Ishikawa (cell line): Measurements from ENCODE around the gene RSPO3.

Experiments
- EGR1 ChIP-seq: IDR thresholded peaks from 2 replicates; pipeline ENCODE4 v1.6.1; 2012
- FOXM1 ChIP-seq: IDR thresholded peaks from 2 replicates; pipeline ENCODE4 v1.6.1; 2012; ENCODE audit warnings: low read depth, borderline replicate concordance
- YY1 ChIP-seq: IDR thresholded peaks from 2 replicates; pipeline ENCODE4 v1.6.1; 2012; ENCODE audit warnings: low read depth

DNA sequence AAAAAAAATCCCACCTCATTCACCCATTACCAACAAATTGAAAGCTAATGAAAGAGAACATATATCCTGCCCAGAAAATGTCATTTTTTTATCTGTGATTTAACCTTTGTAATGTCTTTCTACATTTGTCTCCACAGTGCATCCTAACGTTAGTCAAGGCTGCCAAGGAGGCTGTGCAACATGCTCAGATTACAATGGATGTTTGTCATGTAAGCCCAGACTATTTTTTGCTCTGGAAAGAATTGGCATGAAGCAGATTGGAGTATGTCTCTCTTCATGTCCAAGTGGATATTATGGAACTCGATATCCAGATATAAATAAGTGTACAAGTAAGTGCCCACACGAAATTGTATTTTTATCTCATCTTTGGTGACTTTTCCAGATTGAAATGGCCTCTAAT lies 30.0 kb downstream of the RSPO3 start:
- TF ChIP-seq FOXM1 (no peak), YY1 (no peak), EGR1 (no peak)
